BJ (cell line): ENCODE results near the gene KCNK6. TPM values are rescaled to one million over a fixed set of nuclear protein-coding genes. Genes with fewer than 3 reads are reported as not detected.

Source experiments
- CTCF ChIA-PET: fragments of 350-600 bp; formaldehyde crosslinking; extraction: SDS; loops from one replicate; lab custom pipeline; 2021; ENCODE audit warnings: antibody characterized with exemption, inconsistent platforms; lab: Yijun Ruan, JAX
- POLR2A ChIA-PET: fragments of 300-600 bp; sonication (Branson Sonifier 250); formaldehyde crosslinking; extraction: SDS; loops from one replicate; lab custom pipeline; 2021; ENCODE audit warnings: antibody characterized with exemption; lab: Charles Lee
- DNase-seq: peaks from one replicate; pipeline ENCODE4 v3.0.0-alpha.2; 2011; ENCODE audit warnings: low read depth
- H3K27me3 ChIP-seq: 2 replicates; pipeline ENCODE4 v1.6.0; 2011; ENCODE audit warnings: low read length; ENCODE audit not compliant: control insufficient read depth, insufficient read depth
- H3K36me3 ChIP-seq: 2 replicates; pipeline ENCODE4 v1.5.1; 2011; ENCODE audit warnings: low read length; ENCODE audit not compliant: control insufficient read depth, insufficient read depth
- H3K4me3 ChIP-seq: 2 replicates; pipeline ENCODE4 v1.5.1; 2011; ENCODE audit warnings: low read depth, mild to moderate bottlenecking, control low read depth, low read length
- CTCF ChIP-seq: IDR thresholded peaks from 2 replicates; pipeline ENCODE4 v1.5.1; 2011; ENCODE audit warnings: low read depth, mild to moderate bottlenecking, control low read depth, inconsistent platforms, low read length, moderate library complexity; ENCODE audit not compliant: insufficient read depth
- polyA plus RNA-seq: library from polyadenylated mRNA; depleted of rRNA; stranded (reverse); fragments of >200 nt; gene quantifications from 2 replicates; pipeline ENCODE4 v1.2.3, GENCODE V29; 2011

KCNK6 gene
- polyA plus RNA-seq, 1 experiment, result 16.5 TPM

GRCh38 chr19:38304352-38304865 lies 15.2 kb upstream of the KCNK6 start:
- H3K36me3 ChIP-seq, result peaks cover 8% of the 10 kb centered on the region
- no peak for DNase-seq
- H3K27me3 ChIP-seq, result no peaks in the 10 kb centered on the region
- TF ChIP-seq CTCF, result no peak
- H3K4me3 ChIP-seq, result no peak overlapping the region
- ChIA-PET POLR2A (no interaction called here), CTCF (interaction anchor here (1.0 to 1.1 kb wide), 2 partner anchors 10 to 34 kb away, joined by 3 read pairs; no protein-coding TSS in a partner anchor)

- no peak for DNase-seq
Observed at GRCh38 chr19:38304866-38305429, 14.7 kb upstream of the KCNK6 start.

GRCh38 chr19:38306236-38306635 lies 13.4 kb upstream of the KCNK6 start:
- Histone ChIP-seq H3K27me3 (no peaks in the 10 kb centered on the region), H3K4me3 (no peak overlapping the region), H3K36me3 (peaks cover 8% of the 10 kb centered on the region)
- POLR2A ChIA-PET, result no interaction called here
- TF ChIP-seq CTCF, result no peak
- no peak for DNase-seq
- CTCF ChIA-PET, result no interaction called here

More at GRCh38 chr19:38304866-38305429, 14.7 kb upstream of the KCNK6 start:
- Histone ChIP-seq H3K36me3 (peaks cover 8% of the 10 kb centered on the region), H3K4me3 (no peak overlapping the region), H3K27me3 (no peaks in the 10 kb centered on the region)
- POLR2A ChIA-PET, result no interaction called here
- no peak for TF ChIP-seq CTCF
- CTCF ChIA-PET, result interaction anchor here (1.1 kb wide), 1 partner anchor 11 kb away, joined by 3 read pairs; no protein-coding TSS in a partner anchor

GRCh38 chr19:38307076-38307475 lies 12.6 kb upstream of the KCNK6 start:
- ChIA-PET CTCF (no interaction called here), POLR2A (no interaction called here)
- Histone ChIP-seq H3K4me3 (no peak overlapping the region), H3K27me3 (no peaks in the 10 kb centered on the region), H3K36me3 (peaks cover 8% of the 10 kb centered on the region)
- DNase-seq, result no peak
- TF ChIP-seq CTCF, result no peak

GRCh38 chr19:38307597-38307996 lies 12.0 kb upstream of the KCNK6 start:
- POLR2A ChIA-PET, result no interaction called here
- no peaks in the 10 kb centered on the region for H3K27me3 ChIP-seq
- H3K4me3 ChIP-seq, result no peak overlapping the region
- no peak for TF ChIP-seq CTCF
- DNase-seq, result no peak
- CTCF ChIA-PET, result no interaction called here
- peaks cover 8% of the 10 kb centered on the region for H3K36me3 ChIP-seq
